GM23338 (cell line): ENCODE measurements around the gene CFAP97.

Source experiments
- CREB1 ChIP-seq: fragments of 250-450 bp; sonication (Bioruptor Pico); IDR thresholded peaks from 2 replicates; pipeline ENCODE4 v1.5.0; 2020; ENCODE audit warnings: low read depth, mild to moderate bottlenecking, moderate library complexity
- ETS1 ChIP-seq: IDR thresholded peaks from 2 replicates; pipeline ENCODE4 v1.6.1; 2016; ENCODE audit warnings: antibody characterized with exemption
- EZH2 ChIP-seq: fragments of 200-600 bp; sonication (generic); IDR thresholded peaks from one replicate; pipeline ENCODE4 v1.8.0; 2017; ENCODE audit warnings: antibody characterized with exemption, mild to moderate bottlenecking, low read depth; ENCODE audit not compliant: unreplicated experiment
- EZH2phosphoT487 ChIP-seq: fragments of 200-600 bp; sonication (generic); IDR thresholded peaks from one replicate; pipeline ENCODE4 v1.8.1; 2018; ENCODE audit warnings: antibody characterized with exemption; ENCODE audit not compliant: unreplicated experiment
- JUNB ChIP-seq: IDR thresholded peaks from one replicate; pipeline ENCODE4 v1.6.1; 2016; ENCODE audit warnings: antibody characterized with exemption; ENCODE audit not compliant: unreplicated experiment
- NANOG ChIP-seq: IDR thresholded peaks from 2 replicates; pipeline ENCODE4 v1.6.1; 2016; ENCODE audit warnings: antibody characterized with exemption, borderline replicate concordance
- POLR2AphosphoS5 ChIP-seq: IDR thresholded peaks from 2 replicates; pipeline ENCODE4 v1.6.1; 2016; ENCODE audit warnings: antibody characterized with exemption, low read depth
- REST ChIP-seq: IDR thresholded peaks from one replicate; pipeline ENCODE4 v1.6.1; 2018; ENCODE audit warnings: antibody characterized with exemption; ENCODE audit not compliant: unreplicated experiment
- STAT1 ChIP-seq: IDR thresholded peaks from one replicate; pipeline ENCODE4 v1.6.1; 2016; ENCODE audit warnings: antibody characterized with exemption; ENCODE audit not compliant: unreplicated experiment
- ZNF114 ChIP-seq: fragments of 250-450 bp; sonication (Bioruptor Pico); IDR thresholded peaks from 2 replicates; pipeline ENCODE4 v1.5.0; 2020; ENCODE audit warnings: mild to moderate bottlenecking, moderate library complexity
- ZNF331 ChIP-seq: fragments of 250-450 bp; sonication (Bioruptor Pico); IDR thresholded peaks from 2 replicates; pipeline ENCODE4 v1.5.0; 2020; ENCODE audit warnings: low read depth, mild to moderate bottlenecking, moderate library complexity
- ZNF462 ChIP-seq: fragments of 250-450 bp; sonication (Bioruptor Pico); IDR thresholded peaks from 2 replicates; pipeline ENCODE4 v1.5.0; 2020; ENCODE audit warnings: mild to moderate bottlenecking, moderate library complexity
- TF ChIP-seq, protein P1 (sequence below), 2 experiments: fragments of 200-600 bp in 1 of 2; sonication (generic) in 1 of 2; conservative IDR thresholded peaks; 2 replicates each; pipeline versions ENCODE4 v1.5.1 to v1.6.1; 2016 to 2017; ENCODE audit warnings: antibody characterized with exemption in 2 of 2, low read depth in 2 of 2, mild to moderate bottlenecking in 2 of 2, moderate library complexity in 1 of 2

DNA sequence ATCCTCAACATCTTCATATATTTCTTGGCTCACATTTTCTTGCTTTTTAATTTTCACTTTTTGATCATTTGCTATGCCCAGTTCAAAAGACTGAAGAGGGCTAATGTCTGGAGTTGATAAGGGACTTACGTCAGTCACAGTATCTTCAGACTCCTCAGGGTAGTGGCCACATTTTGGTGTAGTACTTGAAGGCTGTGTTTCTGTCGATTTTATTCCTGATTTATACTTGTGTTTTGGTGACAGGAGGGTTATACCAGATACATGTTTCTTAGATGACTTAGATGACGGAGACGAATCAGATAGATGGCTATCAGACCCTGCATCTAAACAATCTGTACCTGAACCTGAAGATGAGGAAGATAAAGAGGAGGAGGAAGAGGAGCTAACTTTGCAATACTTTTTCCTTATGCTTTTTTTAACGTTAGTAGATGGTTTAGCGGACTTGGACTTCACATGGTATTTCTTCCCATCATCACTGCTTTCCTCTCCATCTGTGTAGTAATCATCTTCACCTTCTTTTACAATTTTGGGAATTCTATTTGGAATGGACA, 13.4 kb downstream of the CFAP97 start:
- TF ChIP-seq, protein P1, sequence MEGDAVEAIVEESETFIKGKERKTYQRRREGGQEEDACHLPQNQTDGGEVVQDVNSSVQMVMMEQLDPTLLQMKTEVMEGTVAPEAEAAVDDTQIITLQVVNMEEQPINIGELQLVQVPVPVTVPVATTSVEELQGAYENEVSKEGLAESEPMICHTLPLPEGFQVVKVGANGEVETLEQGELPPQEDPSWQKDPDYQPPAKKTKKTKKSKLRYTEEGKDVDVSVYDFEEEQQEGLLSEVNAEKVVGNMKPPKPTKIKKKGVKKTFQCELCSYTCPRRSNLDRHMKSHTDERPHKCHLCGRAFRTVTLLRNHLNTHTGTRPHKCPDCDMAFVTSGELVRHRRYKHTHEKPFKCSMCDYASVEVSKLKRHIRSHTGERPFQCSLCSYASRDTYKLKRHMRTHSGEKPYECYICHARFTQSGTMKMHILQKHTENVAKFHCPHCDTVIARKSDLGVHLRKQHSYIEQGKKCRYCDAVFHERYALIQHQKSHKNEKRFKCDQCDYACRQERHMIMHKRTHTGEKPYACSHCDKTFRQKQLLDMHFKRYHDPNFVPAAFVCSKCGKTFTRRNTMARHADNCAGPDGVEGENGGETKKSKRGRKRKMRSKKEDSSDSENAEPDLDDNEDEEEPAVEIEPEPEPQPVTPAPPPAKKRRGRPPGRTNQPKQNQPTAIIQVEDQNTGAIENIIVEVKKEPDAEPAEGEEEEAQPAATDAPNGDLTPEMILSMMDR (conservative IDR thresholded peaks at IDR 0.05; ENCODE audit: low read depth in 2 of 2) = no peak
- TF ChIP-seq EZH2 (no peak), ETS1 (no peak), POLR2AphosphoS5 (no peak), EZH2phosphoT487 (no peak), REST (no peak), ZNF462 (CRISPR knock-in tag) (no peak), ZNF114 (CRISPR knock-in tag) (no peak), CREB1 (CRISPR knock-in tag) (no peak), JUNB (no peak), NANOG (no peak), STAT1 (no peak), ZNF331 (CRISPR knock-in tag) (no peak)
